ENCODE data around the gene ADAMTSL1. TPM values are rescaled to one million over a fixed set of nuclear protein-coding genes. Genes with fewer than 3 reads are reported as not detected.

ADAMTSL1 gene
- total and polyA plus RNA-seq, 8 donors, result 1.1 to 98.8 (median 8.4) TPM

DNA sequence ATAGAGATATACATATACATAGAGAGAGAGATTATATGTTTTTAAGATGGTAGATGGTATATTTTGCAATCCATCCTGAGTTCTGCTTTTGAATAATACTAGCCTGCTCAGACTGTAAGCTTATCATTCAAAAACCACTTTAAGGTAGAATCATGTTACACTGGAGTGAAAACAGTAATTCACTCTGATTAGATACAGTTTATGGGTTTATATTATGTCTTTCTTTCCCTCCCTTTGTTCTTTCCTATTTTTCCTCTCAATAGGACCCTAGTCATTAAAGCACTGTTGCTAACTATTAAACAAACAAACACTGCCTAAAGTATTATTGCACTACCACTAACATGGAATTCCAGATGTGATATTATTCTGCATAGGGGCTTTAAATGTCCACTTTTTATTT is 202.0 kb downstream of the ADAMTSL1 start:
- no peak overlapping the region for H3K27ac ChIP-seq
- peaks cover 0 to 7% (median 2%) of the 10 kb centered on the region in 4 donors for H3K4me1 ChIP-seq
- TF ChIP-seq EP300 (IDR thresholded peaks at IDR 0.05) (no peak), POLR2AphosphoS5 (IDR thresholded peaks at IDR 0.05) (no peak)
- no peak for DNase-seq
- no peaks in the 10 kb centered on the region for H3K27me3 ChIP-seq
- H3K4me3 ChIP-seq, result no peak overlapping the region
- no peaks in the 10 kb centered on the region for H3K36me3 ChIP-seq
- H3K9me3 ChIP-seq, result no peaks in the 10 kb centered on the region
- intact Hi-C loops (cut with DNase I; ENCODE audit: low total_unique reads), result no loop called here

DNA sequence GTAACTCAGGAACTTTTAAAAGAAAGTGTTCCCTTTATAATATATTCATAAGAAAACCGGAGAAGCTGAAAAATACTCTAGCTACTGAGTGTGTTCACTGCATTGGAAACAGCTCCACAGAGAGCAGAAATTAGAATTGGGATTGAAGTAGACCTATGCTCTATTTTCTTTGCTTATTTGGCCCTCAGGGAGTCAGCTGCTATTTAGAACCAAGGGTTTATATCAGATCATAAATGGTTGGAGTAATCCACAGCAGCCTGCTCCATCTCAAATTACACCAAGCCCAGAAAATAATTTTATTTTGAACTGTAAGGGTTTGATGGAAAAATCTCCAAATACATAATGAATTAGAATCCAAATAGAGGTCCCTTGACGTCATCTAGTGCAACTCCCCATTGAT is 202.6 kb downstream of the ADAMTSL1 start:
- WGBS, 5 donors, result 78 to 90% (median 85%) methylated on average over 2 of the region's 2 CpGs
- DNase-seq, result peak in 1 of 2 donors; percentile 10
- Histone ChIP-seq H3K27ac (no peak overlapping the region), H3K9me3 (no peaks in the 10 kb centered on the region), H3K4me1 (peaks cover 0 to 7% (median 2%) of the 10 kb centered on the region in 4 donors), H3K4me3 (no peak overlapping the region), H3K27me3 (no peaks in the 10 kb centered on the region), H3K36me3 (no peaks in the 10 kb centered on the region)
- intact Hi-C loops (cut with DNase I; ENCODE audit: low total_unique reads), result no loop called here
- TF ChIP-seq, protein P1, sequence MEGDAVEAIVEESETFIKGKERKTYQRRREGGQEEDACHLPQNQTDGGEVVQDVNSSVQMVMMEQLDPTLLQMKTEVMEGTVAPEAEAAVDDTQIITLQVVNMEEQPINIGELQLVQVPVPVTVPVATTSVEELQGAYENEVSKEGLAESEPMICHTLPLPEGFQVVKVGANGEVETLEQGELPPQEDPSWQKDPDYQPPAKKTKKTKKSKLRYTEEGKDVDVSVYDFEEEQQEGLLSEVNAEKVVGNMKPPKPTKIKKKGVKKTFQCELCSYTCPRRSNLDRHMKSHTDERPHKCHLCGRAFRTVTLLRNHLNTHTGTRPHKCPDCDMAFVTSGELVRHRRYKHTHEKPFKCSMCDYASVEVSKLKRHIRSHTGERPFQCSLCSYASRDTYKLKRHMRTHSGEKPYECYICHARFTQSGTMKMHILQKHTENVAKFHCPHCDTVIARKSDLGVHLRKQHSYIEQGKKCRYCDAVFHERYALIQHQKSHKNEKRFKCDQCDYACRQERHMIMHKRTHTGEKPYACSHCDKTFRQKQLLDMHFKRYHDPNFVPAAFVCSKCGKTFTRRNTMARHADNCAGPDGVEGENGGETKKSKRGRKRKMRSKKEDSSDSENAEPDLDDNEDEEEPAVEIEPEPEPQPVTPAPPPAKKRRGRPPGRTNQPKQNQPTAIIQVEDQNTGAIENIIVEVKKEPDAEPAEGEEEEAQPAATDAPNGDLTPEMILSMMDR (IDR thresholded peaks at IDR 0.05), result no peak
- TF ChIP-seq EP300 (IDR thresholded peaks at IDR 0.05) (no peak), POLR2A (IDR thresholded peaks at IDR 0.05) (no peak), POLR2AphosphoS5 (IDR thresholded peaks at IDR 0.05) (no peak)

DNA sequence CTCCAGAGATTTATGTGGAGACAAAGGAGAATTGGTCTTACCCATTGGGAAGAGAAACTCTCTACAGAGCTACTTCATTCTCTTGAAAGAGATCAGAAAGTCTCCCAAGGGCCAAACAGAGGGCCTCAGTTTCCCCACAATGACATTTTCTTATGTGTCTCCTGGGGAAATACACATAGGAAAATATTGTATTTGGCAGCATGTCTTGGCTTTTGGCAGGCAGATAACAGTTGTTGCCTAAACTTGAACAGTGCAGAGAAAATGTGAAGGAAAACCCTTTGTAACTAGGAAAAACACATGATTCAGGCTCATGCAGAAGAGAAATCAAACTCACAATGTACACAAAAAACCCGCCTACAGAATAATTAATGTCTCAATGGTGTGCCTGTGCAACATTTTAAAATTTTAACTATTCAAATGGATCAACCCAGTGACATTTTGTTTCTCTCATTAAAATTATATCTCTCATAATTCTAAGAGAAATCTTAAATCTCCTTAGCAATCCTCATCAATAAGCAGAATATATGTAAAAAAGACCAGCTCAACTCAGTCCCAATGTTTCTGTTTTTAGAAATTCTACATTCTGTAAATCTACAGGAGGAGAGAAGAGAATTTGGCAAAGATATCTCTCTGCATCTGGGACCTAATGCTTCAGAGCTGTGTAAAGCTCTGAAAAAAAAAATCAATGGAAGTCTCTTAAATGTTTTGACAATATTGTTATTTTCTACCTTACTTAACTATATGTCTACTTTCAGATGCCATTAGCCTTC is 205.1 kb downstream of the ADAMTSL1 start:
- Histone ChIP-seq H3K27ac (no peak overlapping the region), H3K27me3 (no peaks in the 10 kb centered on the region), H3K36me3 (no peaks in the 10 kb centered on the region), H3K4me1 (peaks cover 0 to 11% (median 4%) of the 10 kb centered on the region in 4 donors), H3K4me3 (no peak overlapping the region), H3K9me3 (no peaks in the 10 kb centered on the region)
- 21 to 40% (median 32%) methylated on average over 1 of the region's 1 CpG for WGBS, 5 donors
- TF ChIP-seq EP300 (IDR thresholded peaks at IDR 0.05) (no peak), POLR2AphosphoS5 (IDR thresholded peaks at IDR 0.05) (no peak), POLR2A (IDR thresholded peaks at IDR 0.05) (no peak)
- TF ChIP-seq, protein P1 (IDR thresholded peaks at IDR 0.05), result no peak
- peak in 1 of 2 donors; percentile 41 for DNase-seq
- intact Hi-C loops (cut with DNase I; ENCODE audit: low total_unique reads), result no loop called here

DNA sequence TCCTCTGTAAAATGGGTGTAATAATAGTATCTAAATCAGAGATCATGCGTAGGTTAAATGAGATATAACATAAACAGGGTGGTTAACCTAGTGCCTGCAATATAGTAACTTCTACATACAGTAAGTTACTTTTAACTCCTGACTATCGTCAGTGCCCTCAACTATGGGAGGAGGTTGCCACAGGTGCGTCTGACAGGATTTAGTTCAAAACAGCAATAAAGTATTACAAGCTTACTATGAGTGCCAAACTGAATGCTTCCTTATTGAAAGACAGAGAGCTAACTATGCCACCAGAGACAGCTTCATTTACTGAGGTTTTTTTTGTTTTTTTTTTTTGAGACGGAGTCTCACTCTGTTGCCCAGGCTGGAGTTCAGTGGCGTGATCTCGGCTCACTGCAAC is 209.0 kb downstream of the ADAMTSL1 start:
- intact Hi-C loops (cut with DNase I; ENCODE audit: low total_unique reads), result no loop called here
- 75 to 97% (median 85%) methylated on average over 6 of the region's 6 CpGs for WGBS, 5 donors
- no peak overlapping the region for H3K27ac ChIP-seq

More for the DNA sequence above, 209.0 kb downstream of the ADAMTSL1 start:
- Histone ChIP-seq H3K4me1 (peaks cover 0 to 23% (median 11%) of the 10 kb centered on the region in 4 donors), H3K9me3 (no peaks in the 10 kb centered on the region), H3K4me3 (no peak overlapping the region), H3K27me3 (no peaks in the 10 kb centered on the region), H3K36me3 (no peaks in the 10 kb centered on the region)
- no peak for DNase-seq
- TF ChIP-seq POLR2AphosphoS5 (IDR thresholded peaks at IDR 0.05) (no peak), EP300 (IDR thresholded peaks at IDR 0.05) (no peak), POLR2A (IDR thresholded peaks at IDR 0.05) (no peak)
- TF ChIP-seq, protein P1 (IDR thresholded peaks at IDR 0.05), result no peak

All from stomach (tissue), 9 donors.